Embryonic facial prominence (tissue), 1 donor: Measurements from ENCODE around the gene LRRC28.

ENCODE experiments used
- DNase-seq: peaks from one replicate; pipeline ENCODE4 v3.0.0-alpha.2; 2016; ENCODE audit errors: extremely low spot score

The LRRC28 gene

DNA sequence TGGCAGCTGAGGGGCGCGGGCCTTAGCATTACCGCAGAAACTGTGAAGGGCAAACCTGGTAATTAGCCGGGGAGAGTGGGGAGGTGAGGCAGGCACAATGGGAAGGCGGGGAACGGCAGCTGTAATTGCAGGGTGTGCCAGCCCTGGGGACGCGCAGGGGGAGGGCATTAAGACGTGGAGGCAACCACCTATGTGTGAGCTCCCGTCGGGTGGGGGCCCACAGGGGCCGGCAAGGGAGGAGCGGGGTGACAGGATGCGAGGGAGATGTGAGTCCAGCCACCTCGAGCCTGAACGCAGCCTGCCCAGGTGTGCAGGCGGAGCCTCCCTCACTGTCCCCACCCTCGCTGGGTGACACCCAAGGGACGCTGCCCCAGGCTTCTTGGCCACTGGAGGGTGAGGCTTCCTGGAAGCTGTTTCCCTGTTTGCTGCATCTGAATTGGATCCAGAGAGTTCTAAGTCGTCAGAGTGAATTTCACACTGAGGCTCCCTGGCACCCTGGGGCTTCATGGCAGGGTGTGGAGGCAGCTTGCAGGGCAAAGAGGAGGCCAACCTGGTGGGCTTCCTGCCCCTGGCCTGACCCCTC, 183.9 kb downstream of the LRRC28 start:
- no peak for DNase-seq

DNA sequence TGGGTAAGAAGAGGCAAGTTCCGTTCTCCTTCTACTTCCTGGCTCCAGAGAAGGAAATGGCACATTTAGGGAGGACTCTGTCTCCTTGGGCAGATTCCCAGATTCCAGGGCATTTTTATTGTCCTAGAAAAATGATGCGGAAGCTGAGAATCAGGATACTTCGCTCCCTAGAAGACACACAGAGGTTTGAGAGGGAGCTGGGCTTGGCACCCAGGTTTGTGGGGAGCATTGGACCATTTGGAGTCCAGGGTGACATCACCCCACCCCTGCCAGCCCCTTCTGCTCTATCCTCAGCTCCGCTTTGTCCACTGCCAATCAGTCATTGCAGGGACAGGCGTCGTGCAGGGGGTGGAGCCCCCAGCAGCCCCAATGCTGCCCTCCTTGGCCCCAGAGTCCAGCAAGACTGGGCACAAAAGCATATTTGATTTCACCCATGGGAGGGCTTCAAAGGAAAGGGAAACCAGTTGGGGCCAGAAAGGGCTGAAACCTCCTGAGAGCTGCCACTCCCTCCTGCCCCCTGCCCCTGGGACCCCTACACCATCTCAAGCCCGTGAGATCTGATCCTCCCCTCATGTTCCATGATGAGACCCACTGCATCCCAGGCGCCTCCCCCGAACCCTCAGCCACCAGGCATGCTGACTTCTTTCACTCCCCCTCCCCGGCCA, 184.7 kb downstream of the LRRC28 start:
- DNase-seq, result no peak

- no peak for DNase-seq
These were observed 185.4 kb downstream of the LRRC28 start for GRCh38 chr15:99436542-99437314.

DNA sequence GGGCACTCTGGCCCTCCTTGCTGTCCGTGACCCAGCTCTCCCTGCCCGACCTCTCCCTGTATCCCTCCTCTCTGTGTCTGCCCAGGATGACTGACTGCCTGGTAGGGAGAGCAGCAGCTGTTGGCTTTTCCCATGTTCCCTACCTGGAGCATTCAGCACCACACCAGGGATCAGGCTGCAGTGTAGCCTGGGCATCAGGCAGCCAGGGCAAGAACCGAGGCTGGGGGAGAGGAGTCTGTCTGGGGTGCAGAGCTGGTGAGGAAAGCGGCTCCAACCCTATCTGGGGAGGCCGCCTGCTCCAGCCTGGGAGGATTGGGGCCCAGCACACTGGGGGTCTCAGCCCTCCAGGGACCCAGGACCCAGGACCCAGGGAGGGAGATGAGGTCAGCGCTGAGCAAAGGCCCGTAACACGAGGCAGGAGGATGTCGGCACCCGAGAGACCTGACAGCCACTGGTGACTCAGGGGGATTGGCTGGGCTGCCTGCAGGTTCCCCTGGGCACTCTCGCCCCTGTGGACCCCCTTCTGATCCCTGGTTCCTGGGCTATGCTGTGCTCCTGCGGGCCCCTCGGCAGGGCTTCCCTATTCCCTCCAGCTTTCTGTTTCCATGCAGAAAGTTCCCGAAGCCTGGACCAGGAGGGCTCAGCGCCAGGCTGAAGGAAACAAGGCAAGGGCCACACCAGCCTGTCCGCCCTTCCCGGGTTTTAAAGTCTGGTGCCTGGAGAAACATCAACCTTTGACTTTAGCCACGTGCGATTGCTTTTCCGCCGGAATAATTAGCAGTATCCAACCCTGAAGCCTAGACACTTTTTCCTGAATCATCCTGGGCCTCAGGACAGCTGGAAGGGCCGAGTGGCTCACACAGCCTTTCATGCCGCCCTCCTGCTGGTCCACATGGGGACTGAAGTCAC, 186.3 kb downstream of the LRRC28 start:
- DNase-seq, result no peak

- DNase-seq, result no peak
These were observed 186.9 kb downstream of the LRRC28 start for GRCh38 chr15:99438224-99438585.

GRCh38 chr15:99438691-99439523, 187.6 kb downstream of the LRRC28 start:
- DNase-seq, result no peak

DNA sequence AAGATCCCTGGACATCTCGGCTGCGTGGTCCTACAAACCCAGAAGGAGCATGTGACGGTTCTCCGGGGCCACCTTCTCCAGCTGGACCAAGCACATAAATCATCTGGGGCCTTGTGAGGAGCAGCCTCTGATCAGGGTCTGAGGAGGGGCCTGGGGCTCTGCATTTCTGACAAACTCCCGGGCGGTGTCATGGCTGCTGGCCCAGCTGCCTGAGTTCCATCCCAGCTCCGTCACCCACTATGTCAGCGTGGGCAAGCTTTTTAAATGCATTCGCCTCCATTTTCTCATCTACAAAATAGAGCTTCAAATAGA, 188.2 kb downstream of the LRRC28 start:
- no peak for DNase-seq

GRCh38 chr15:99440029-99440428, 188.7 kb downstream of the LRRC28 start:
- DNase-seq, result no peak
